ENCODE data around the gene TMEM150A. TPM values are rescaled to one million over a fixed set of nuclear protein-coding genes. Genes with fewer than 3 reads are reported as not detected.

TMEM150A gene
- total and polyA plus RNA-seq, 7 donors: 7.4 to 29.9 (median 18.4) TPM

- TF ChIP-seq EP300 (IDR thresholded peaks at IDR 0.05) (no peak), CTCF (IDR thresholded peaks at IDR 0.05) (no peak), POLR2AphosphoS5 (IDR thresholded peaks at IDR 0.05) (no peak), POLR2A (IDR thresholded peaks at IDR 0.05) (no peak)
- Histone ChIP-seq H3K27ac (peak overlapping the region in 2 of 4 donors; percentile 15 to 71), H3K4me1 (peaks cover 0 to 18% (median 14%) of the 10 kb centered on the region in 4 donors), H3K27me3 (no peaks in the 10 kb centered on the region), H3K9me3 (no peaks in the 10 kb centered on the region), H3K4me3 (no peak overlapping the region), H3K36me3 (no peaks in the 10 kb centered on the region)
- 93 to 96% methylated on average over 3 of the region's 3 CpGs for WGBS, 2 donors
- DNase-seq: no peak
- intact Hi-C loops (cut with DNase I): no loop called here
Measured at GRCh38 chr2:85580206-85580605, 22.3 kb downstream of the TMEM150A start.

GRCh38 chr2:85579266-85579935, 23.1 kb downstream of the TMEM150A start:
- Histone ChIP-seq H3K36me3 (no peaks in the 10 kb centered on the region), H3K9me3 (no peaks in the 10 kb centered on the region), H3K4me1 (peaks cover 0 to 10% (median 7%) of the 10 kb centered on the region in 4 donors), H3K27me3 (no peaks in the 10 kb centered on the region), H3K27ac (peak overlapping the region; percentile 15 to 71 (median 51)), H3K4me3 (peak overlapping the region in 2 of 4 donors; percentile 28)
- no peak for DNase-seq
- no peak for TF ChIP-seq POLR2A (IDR thresholded peaks at IDR 0.05)
- TF ChIP-seq CTCF (IDR thresholded peaks at IDR 0.05): no peak
- no peak for TF ChIP-seq EP300 (IDR thresholded peaks at IDR 0.05)
- TF ChIP-seq POLR2AphosphoS5 (IDR thresholded peaks at IDR 0.05): no peak
- intact Hi-C loops (cut with DNase I): no loop called here
- WGBS, 2 donors: 65 to 79% methylated on average over 6 of the region's 6 CpGs

GRCh38 chr2:85578243-85579180, 24.0 kb downstream of the TMEM150A start:
- H3K9me3 ChIP-seq: no peaks in the 10 kb centered on the region
- H3K4me1 ChIP-seq: peaks cover 0 to 6% (median 1%) of the 10 kb centered on the region in 4 donors
- no peaks in the 10 kb centered on the region for H3K36me3 ChIP-seq
- peak overlapping the region; percentile 50 to 71 (median 61) for H3K27ac ChIP-seq
- peak overlapping the region in 3 of 4 donors; percentile 28 to 36 (median 29) for H3K4me3 ChIP-seq
- intact Hi-C loops (cut with DNase I): no loop called here
- TF ChIP-seq POLR2A (IDR thresholded peaks at IDR 0.05): no peak
- TF ChIP-seq POLR2AphosphoS5 (IDR thresholded peaks at IDR 0.05): peak in 1 of 4 donors; percentile 26
- no peaks in the 10 kb centered on the region for H3K27me3 ChIP-seq
- 27 to 30% methylated on average over 19 of the region's 19 CpGs for WGBS, 2 donors
- peak; percentile 80 for DNase-seq

- peak within 1 kb of the TSS; percentile 50 to 71 (median 61) for H3K27ac ChIP-seq
- peak within 1 kb of the TSS in 3 of 4 donors; percentile 28 to 36 (median 29) for H3K4me3 ChIP-seq
- DNase-seq: no peak
- TF ChIP-seq CTCF (IDR thresholded peaks at IDR 0.05): no peak
- no peak for TF ChIP-seq EP300 (IDR thresholded peaks at IDR 0.05)
- TF ChIP-seq POLR2AphosphoS5 (IDR thresholded peaks at IDR 0.05): no peak
- no peak for TF ChIP-seq POLR2A (IDR thresholded peaks at IDR 0.05)
- H3K9me3 ChIP-seq: no peaks in the 10 kb centered on the region
- H3K4me1 ChIP-seq: peaks cover 0 to 6% (median 0%) of the 10 kb centered on the region in 4 donors
- no peaks in the 10 kb centered on the region for H3K36me3 ChIP-seq
- intact Hi-C loops (cut with DNase I): no loop called here
- WGBS, 2 donors: 8 to 19% methylated on average over 19 of the region's 19 CpGs
- no peaks in the 10 kb centered on the region for H3K27me3 ChIP-seq
Measured at GRCh38 chr2:85577386-85578242, 24.9 kb downstream of the TMEM150A start, which contains the start of gene VAMP8. VAMP8 (plus strand) TSS chr2:85577586; CDS start chr2:85577647, 61 bp downstream.

Data from sigmoid colon (tissue), 7 donors.